ENCODE measurements around the gene ARSB.
"Not testable (repeated sequence)": the region's sequence is repeated elsewhere in the genome, so short reads cannot be mapped to it uniquely, and the experiment has no call there.

Gene ARSB

GRCh38 chr5:78851891-78852290 lies 133.2 kb downstream of the ARSB start:
- DNase-seq (ENCODE audit: low read depth in 4 of 4, low spot score in 1 of 4): not testable (repeated sequence)

DNA sequence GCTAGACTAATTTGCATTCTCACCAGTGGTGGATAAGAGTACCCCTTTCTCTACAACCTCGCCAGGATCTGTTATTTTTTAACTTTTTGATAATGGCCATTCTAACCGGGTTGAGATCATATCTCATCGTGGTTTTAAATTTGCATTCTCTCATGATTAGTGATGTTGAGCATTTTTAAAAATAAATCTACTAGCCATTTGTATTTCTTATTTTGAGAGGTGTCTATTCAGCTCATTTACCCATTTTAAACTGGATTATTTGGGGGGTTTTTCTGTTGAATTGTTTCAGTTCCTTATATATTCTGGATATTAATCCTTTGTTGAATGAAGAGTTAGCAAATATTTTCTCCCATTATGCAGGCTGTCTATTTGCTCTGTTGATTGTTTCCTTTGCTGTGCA lies 139.6 kb downstream of the ARSB start:
- no peak for DNase-seq (ENCODE audit: low read depth in 4 of 4, low spot score in 1 of 4)

DNA sequence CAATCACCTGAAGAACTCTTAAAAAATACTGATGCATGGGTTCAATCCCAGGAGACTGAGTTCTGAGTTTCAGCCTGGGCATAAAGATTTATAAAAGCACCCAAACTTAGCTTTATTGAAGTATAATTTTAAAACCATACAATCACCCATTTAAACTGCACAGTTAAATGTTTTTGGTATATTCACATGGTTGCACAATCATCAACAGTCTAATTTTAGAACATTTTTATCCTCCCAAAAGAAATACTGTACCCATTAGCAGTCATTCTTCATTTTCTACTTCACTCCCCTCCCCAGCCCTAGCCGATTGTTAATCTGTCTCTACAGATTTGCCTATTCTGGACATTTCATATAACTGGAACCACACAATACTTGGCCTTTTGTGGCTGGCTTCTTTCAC lies 141.7 kb downstream of the ARSB start:
- DNase-seq (ENCODE audit: low read depth in 4 of 4, low spot score in 1 of 4): no peak

DNA sequence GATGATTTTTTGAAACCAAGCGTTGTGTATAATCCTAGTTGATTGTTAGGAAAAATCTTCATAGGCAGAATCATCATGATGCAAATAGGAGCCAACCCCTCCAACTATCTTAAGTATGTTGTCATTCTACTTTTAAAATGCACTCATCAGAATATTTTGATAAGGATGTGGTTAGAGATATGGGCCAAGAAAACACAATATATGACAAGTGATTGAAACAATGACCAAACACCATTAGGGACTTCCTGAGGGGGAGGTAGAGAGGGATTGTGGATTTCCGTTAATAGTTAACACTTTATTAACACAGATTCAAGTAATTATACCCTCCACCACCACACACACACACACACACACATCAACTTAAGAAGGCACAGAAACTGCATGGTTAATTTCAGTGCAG lies 143.3 kb downstream of the ARSB start:
- DNase-seq (ENCODE audit: low read depth in 4 of 4, low spot score in 1 of 4): no peak

DNA sequence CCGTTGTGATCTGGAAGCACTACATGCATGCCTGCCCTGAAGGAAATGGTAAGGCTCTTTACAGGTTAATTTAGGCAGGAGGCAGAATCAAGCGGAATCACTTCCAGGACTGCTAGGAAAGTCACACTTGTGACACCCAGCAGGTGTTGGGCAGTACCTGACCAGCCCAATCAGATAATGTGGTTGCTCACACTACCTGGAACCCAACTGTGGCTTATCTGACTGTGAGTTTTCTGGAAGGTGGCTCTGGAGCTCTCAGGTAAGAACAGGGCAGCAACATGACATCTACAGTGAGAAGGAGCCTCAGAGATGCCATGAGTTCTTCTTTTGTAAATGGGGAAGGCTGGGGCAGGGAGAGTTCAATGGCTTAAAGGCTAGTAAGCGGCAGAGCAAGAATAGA lies 146.4 kb downstream of the ARSB start:
- DNase-seq (ENCODE audit: low read depth in 4 of 4, low spot score in 1 of 4): no peak

- DNase-seq (ENCODE audit: low read depth in 4 of 4, low spot score in 1 of 4): no peak
Observed at GRCh38 chr5:78837836-78838235, 147.3 kb downstream of the ARSB start.

GRCh38 chr5:78835176-78835575 lies 149.9 kb downstream of the ARSB start:
- no peak for DNase-seq (ENCODE audit: low read depth in 4 of 4, low spot score in 1 of 4)

GRCh38 chr5:78833284-78833683 lies 151.8 kb downstream of the ARSB start:
- no peak for DNase-seq (ENCODE audit: low read depth in 4 of 4, low spot score in 1 of 4)

DNA sequence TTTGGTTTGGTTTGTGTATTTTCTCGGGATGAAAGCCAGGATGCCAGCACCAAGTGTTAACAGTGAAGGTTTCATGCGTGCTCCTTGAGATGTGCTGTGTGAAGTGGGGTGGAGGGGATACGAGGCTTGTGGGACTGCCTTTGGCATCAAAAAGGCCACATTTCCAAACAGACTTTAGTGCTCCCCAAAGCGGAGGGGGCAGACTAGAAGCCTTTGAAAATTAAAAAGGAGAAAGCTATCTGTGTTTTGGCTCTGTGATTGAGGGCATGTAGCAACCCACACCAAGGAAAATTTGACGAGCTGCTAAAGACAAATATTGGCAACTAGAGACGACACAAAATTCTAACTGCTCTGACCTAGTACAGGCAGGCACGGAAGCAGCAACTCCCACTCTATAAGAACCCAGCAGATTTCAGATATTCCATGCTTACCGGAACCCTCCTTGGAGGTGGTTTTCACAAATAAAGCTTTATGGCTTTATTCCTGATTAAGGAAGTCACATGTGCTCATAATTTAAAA lies 154.5 kb downstream of the ARSB start:
- no peak for DNase-seq (ENCODE audit: low read depth in 4 of 4, low spot score in 1 of 4)

DNA sequence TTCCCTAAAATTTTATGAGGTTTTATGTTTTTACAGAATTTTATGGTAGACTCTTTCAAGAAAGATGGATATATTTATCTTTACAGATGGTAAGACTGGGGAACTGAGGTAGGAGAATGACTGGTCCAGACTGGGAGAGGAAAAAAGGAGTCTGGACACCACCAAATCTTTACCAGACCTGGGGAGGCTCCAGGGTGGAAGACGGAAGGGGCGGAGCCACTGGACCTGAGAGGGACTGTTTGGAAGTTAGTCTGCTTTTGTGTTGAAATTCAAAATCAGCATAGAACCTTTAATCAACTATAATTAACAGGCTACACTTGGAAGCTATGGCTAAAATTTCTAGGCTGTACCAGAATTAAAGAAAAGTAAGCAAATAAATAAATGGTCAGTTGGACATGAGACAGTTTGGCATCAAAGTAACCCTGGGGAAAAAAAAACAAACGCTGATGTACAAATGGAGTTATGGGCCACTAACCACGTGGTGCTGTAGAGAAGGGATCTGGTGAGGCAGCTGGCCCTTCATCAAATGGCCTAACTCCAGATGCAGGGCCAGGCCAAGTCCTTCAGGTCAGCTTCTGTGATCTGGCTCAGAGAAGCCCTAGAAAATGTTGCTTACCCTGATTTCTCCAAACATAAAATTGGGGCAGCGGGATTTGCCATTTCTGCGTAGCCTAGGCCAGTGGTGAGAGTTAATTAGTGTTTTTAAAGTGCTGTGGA lies 155.1 kb downstream of the ARSB start:
- DNase-seq (ENCODE audit: low read depth in 4 of 4, low spot score in 1 of 4): no peak

DNA sequence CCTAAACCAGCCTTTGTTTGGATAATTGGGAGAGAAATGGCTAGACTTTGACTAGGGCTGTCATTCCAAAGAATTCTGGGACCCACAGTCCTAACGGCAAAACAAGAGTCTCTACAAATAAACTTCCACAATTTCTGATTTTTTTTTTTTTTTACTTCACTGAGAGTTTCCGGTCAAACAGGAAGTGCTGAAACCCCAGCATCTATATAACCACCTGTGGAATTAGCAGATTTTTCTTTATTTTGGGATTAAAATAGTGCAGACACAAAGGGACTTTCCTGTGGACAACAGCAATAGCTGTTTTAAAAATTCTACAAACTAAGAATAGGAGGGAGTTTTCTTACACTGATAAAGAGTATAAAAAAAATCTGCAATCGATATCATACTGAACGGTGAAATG lies 157.4 kb downstream of the ARSB start:
- no peak for DNase-seq (ENCODE audit: low read depth in 4 of 4, low spot score in 1 of 4)

DNA sequence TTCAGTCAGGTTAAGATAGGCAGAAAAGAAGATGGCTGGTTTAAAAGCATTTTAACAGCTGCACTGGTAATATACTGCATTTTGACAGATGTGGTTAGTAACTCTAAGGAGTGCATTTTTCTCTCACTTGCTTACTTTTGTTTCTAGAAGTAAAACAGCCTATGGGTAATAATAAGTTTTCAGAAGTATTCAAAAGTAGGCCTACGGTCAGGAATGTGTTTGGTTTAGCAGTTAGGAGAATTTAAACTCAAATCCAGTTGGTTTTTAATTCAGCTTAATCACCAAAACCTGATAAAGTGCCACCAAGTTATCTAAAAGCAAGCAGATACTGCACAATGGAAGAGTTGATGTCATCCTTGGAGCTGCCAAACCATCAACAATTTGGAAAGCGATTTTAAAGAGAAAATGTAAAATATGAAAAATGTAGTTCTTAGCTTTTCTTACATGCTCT lies 160.3 kb downstream of the ARSB start:
- DNase-seq (ENCODE audit: low read depth in 4 of 4, low spot score in 1 of 4): no peak

- DNase-seq (ENCODE audit: low read depth in 4 of 4, low spot score in 1 of 4): no peak
Observed at GRCh38 chr5:78823196-78823595, 161.9 kb downstream of the ARSB start.

DNA sequence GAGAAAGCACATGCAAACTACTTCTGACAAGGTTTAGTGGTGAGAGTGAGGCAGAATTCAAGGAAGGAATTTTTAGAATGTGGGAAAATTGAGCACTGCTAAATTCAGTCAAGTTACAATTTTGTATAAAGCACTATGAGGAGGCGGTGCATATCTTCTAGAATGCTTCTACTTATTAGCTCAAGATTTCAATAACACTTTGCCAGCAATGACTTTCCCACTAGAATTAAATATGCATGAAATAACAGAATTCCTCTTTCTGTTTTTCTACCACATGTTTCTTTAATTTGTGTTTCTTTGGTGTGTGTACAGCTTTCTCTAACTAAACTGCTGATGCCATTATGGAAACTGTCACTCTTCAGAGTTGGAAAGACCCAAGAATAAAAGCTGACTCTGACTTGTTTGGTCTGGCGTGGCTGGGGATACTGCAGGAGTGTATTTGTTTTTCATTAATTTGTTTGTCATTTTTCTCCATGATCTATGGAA lies 163.5 kb downstream of the ARSB start:
- no peak for DNase-seq (ENCODE audit: low read depth in 4 of 4, low spot score in 1 of 4)

DNA sequence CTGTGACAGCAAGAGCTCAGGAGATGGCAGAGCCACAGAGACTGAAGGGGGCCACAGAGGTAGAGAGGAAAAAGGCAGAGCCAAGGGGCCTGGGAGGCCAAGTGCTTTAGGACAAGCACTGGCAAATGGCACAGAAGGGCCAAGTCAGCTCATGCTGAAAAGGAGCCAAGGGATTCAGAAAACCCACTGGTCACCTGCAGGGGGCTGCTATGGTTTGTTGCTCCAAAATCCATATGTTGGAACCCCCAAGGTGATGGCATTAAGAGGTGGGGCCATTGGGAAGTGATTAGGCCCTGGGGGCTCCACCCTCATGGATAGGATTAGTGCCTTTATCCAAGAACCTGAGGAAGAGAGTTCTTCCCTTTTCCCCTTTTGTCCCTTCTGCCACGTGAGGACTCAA lies 165.4 kb downstream of the ARSB start:
- DNase-seq (ENCODE audit: low read depth in 4 of 4, low spot score in 1 of 4): no peak

DNA sequence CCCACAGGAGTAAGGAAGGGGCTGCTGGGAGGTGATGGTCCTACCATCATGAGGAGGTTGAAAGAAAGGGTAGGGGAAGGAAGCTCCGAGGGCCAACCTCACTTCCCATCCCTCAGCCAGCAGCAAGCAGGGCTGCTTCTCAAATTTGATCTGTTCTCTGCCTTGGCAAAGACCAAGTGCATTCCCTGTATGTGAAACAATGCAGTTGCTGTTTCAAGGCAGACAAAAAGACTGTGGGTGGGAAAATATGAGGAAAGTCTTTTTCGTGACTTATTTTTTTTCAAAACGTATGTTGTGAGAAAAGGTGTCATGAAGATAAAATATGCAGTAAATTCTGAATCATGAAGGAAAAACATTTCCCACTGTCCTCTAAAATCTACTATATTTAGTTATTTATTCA lies 165.9 kb downstream of the ARSB start:
- DNase-seq (ENCODE audit: low read depth in 4 of 4, low spot score in 1 of 4): no peak

- no peak for DNase-seq (ENCODE audit: low read depth in 4 of 4, low spot score in 1 of 4)
Observed at GRCh38 chr5:78816143-78816765, 168.9 kb downstream of the ARSB start.

- DNase-seq (ENCODE audit: low read depth in 4 of 4, low spot score in 1 of 4): no peak
Observed at GRCh38 chr5:78813906-78814530, 171.1 kb downstream of the ARSB start.

DNA sequence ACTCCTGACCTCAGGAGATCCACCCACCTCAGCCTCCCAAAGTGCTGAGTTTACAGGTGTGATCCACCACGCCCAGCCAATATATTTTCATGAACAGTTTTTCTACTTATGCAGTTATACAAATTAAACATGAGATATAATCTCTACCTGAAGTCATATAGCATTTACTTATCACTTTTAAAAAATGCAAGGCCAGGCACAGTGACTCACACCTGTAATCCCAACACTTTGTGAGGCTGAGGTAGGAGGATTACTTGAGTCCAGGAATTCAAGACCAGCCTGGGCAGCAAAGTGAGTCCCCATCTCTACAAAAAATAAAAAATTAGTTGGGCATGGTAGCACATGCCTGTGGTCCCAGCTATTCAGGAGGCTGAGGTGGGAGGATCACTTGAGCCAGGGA lies 171.8 kb downstream of the ARSB start:
- no peak for DNase-seq (ENCODE audit: low read depth in 4 of 4, low spot score in 1 of 4)

- DNase-seq (ENCODE audit: low read depth in 4 of 4, low spot score in 1 of 4): no peak
Observed at GRCh38 chr5:78811866-78812265, 173.2 kb downstream of the ARSB start.

- DNase-seq (ENCODE audit: low read depth in 4 of 4, low spot score in 1 of 4): no peak
Observed at GRCh38 chr5:78811121-78811817, 173.8 kb downstream of the ARSB start.

All from stimulated activated CD4-positive, alpha-beta T cell treated with anti-CD3 and anti-CD28 coated beads, Interleukin-1b, Interleukin-23, amount 100 ng/mL, for 24 hours (primary cell).